K562 (cell line): Measurements from ENCODE around the gene IZUMO4. TPM values are rescaled to one million over a fixed set of nuclear protein-coding genes. Genes with fewer than 3 reads are reported as not detected.

ENCODE experiments used
- CHD1 ChIP-seq: fragments of 200-600 bp; sonication (generic); IDR thresholded peaks from one replicate; pipeline ENCODE4 v1.6.1; 2012; ENCODE audit warnings: mild to moderate bottlenecking, moderate library complexity, low read length, inconsistent platforms
- CREBBP ChIP-seq: IDR thresholded peaks from one replicate; pipeline ENCODE4 v1.6.1; 2012; ENCODE audit warnings: low read depth, mild to moderate bottlenecking, control low read depth, inconsistent platforms, low read length
- DDX20 ChIP-seq: fragments of 450-650 bp; IDR thresholded peaks from 2 replicates; pipeline ENCODE4 v1.6.1; 2016; ENCODE audit warnings: missing genetic modification characterization, low read depth, mild to moderate bottlenecking, missing compliant biosample characterization, moderate library complexity
- HDAC1 ChIP-seq, 2 experiments: fragments of 450-650 bp; IDR thresholded peaks; 2 replicates each; pipeline ENCODE4 v1.6.1; 2016 to 2017; ENCODE audit warnings: inconsistent platforms in 1 of 2, mild to moderate bottlenecking in 1 of 2, moderate library complexity in 1 of 2
- HLTF ChIP-seq: fragments of 450-650 bp; IDR thresholded peaks from 2 replicates; pipeline ENCODE4 v1.6.1; 2016
- HNRNPUL1 ChIP-seq: fragments of 200-400 bp; formaldehyde crosslinking; IDR thresholded peaks from 2 replicates; pipeline ENCODE4 v1.6.1; 2017; ENCODE audit warnings: low read length
- HOXB6 ChIP-seq: fragments of 250-450 bp; sonication (Bioruptor Pico); IDR thresholded peaks from 2 replicates; pipeline ENCODE4 v1.5.1; 2022; ENCODE audit warnings: mild to moderate bottlenecking, borderline replicate concordance
- JUN ChIP-seq, 2 experiments: sonication (generic) in 1 of 2; formaldehyde crosslinking in 1 of 2; IDR thresholded peaks; 2 replicates each; pipeline versions ENCODE4 v1.6.1 to v1.8.0; 2012 to 2022; ENCODE audit warnings: borderline replicate concordance in 2 of 2, mild to moderate bottlenecking in 2 of 2, improper control_type of control experiment in 1 of 2, low read depth in 1 of 2, low read length in 1 of 2, missing genetic modification reagents in 1 of 2
- KLF10 ChIP-seq: fragments of 250-450 bp; sonication (Bioruptor Pico); IDR thresholded peaks from 2 replicates; pipeline ENCODE4 v1.6.1; 2021; ENCODE audit warnings: matching md5 sums
- MAFF ChIP-seq: IDR thresholded peaks from 2 replicates; pipeline ENCODE4 v1.6.1; 2012; ENCODE audit warnings: low read length, improper control_type of control experiment
- MTF1 ChIP-seq: fragments of 250-450 bp; sonication (Bioruptor Pico); IDR thresholded peaks from 2 replicates; pipeline ENCODE4 v1.9.0; 2021; ENCODE audit warnings: moderate library complexity, mild to moderate bottlenecking, inconsistent platforms, borderline replicate concordance
- NCOR1 ChIP-seq: fragments of 450-650 bp; IDR thresholded peaks from 2 replicates; pipeline ENCODE4 v1.6.1; 2016; ENCODE audit warnings: mild to moderate bottlenecking, moderate library complexity
- NR2C1 ChIP-seq, 2 experiments: fragments of 450-650 bp; IDR thresholded peaks; 2 replicates each; pipeline ENCODE4 v1.6.1; 2017; ENCODE audit warnings: mild to moderate bottlenecking in 2 of 2, antibody characterized with exemption in 1 of 2, inconsistent platforms in 1 of 2, missing compliant biosample characterization in 1 of 2, missing genetic modification characterization in 1 of 2
- PHB2 ChIP-seq: fragments of 450-650 bp; IDR thresholded peaks from 2 replicates; pipeline ENCODE4 v1.6.1; 2017; ENCODE audit warnings: low read depth
- PRMT5 ChIP-seq: sonication (generic); formaldehyde crosslinking; IDR thresholded peaks from 2 replicates; pipeline ENCODE4 v1.5.0; 2020; ENCODE audit warnings: missing genetic modification reagents
- PTRF ChIP-seq: fragments of 450-650 bp; IDR thresholded peaks from 2 replicates; pipeline ENCODE4 v1.6.1; 2016; ENCODE audit warnings: mild to moderate bottlenecking, missing genetic modification characterization, missing compliant biosample characterization
- TEAD2 ChIP-seq: fragments of 450-650 bp; IDR thresholded peaks from 2 replicates; pipeline ENCODE4 v1.6.1; 2016; ENCODE audit warnings: missing genetic modification characterization, control low read depth, missing compliant biosample characterization
- TEAD4 ChIP-seq, 2 experiments: sonication (generic) in 1 of 2; formaldehyde crosslinking in 1 of 2; IDR thresholded peaks; 2 replicates each; pipeline versions ENCODE4 v1.6.1 to v1.8.0; 2012 to 2022; ENCODE audit warnings: borderline replicate concordance in 1 of 2, inconsistent platforms in 1 of 2, low read length in 1 of 2, mild to moderate bottlenecking in 1 of 2, missing genetic modification reagents in 1 of 2
- ZC3H4 ChIP-seq: sonication (generic); formaldehyde crosslinking; IDR thresholded peaks from 2 replicates; pipeline ENCODE4 v1.9.0; 2021; ENCODE audit warnings: missing genetic modification reagents, borderline replicate concordance
- ZNF134 ChIP-seq: fragments of 250-450 bp; sonication (Bioruptor Pico); conservative IDR thresholded peaks from 2 replicates; pipeline ENCODE4 v1.4.0; 2020
- ZNF165 ChIP-seq: fragments of 250-450 bp; sonication (Bioruptor Pico); IDR thresholded peaks from 2 replicates; pipeline ENCODE4 v1.4.0; 2020; ENCODE audit warnings: borderline replicate concordance
- ZNF24 ChIP-seq: fragments of 450-650 bp; IDR thresholded peaks from 2 replicates; pipeline ENCODE4 v1.6.1; 2016
- ZNF707 ChIP-seq: fragments of 250-450 bp; sonication (Bioruptor Pico); conservative IDR thresholded peaks from 2 replicates; pipeline ENCODE4 v1.8.0; 2022; ENCODE audit warnings: inconsistent platforms, mild to moderate bottlenecking, moderate library complexity
- polyA plus RNA-seq, 8 experiments: library from polyadenylated mRNA; depleted of rRNA in 4 of 8; stranded (reverse) in 5 of 8; unstranded in 3 of 8; fragments of >200 nt; fragmentation: Nextera tagmentation in 2 of 8; fragmentation: Illumina TruSeq in 1 of 8; extraction: Ambion mirVana in 2 of 8; extraction: Trizol in 1 of 8; gene quantifications; 2 replicates each; pipeline versions ENCODE4 v1.2.1 to v1.2.3, GENCODE V29; 2011 to 2014; ENCODE audit warnings: inconsistent platforms in 1 of 8, missing spikeins in 1 of 8
- total RNA-seq, 7 experiments: library from RNA; depleted of rRNA in 6 of 7; stranded (reverse); fragments of >200 nt in 6 of 7; fragmentation: Illumina TruSeq in 2 of 7; extraction: Trizol in 2 of 7; gene quantifications; 2 replicates each; pipeline versions ENCODE4 v1.2.1 to v1.2.3, GENCODE V29; 2011 to 2021; ENCODE audit warnings: low replicate concordance in 1 of 7
- TF ChIP-seq, protein P1 (sequence below): fragments of 450-650 bp; IDR thresholded peaks from 2 replicates; pipeline ENCODE4 v1.6.1; 2017; ENCODE audit warnings: mild to moderate bottlenecking, moderate library complexity
- TF ChIP-seq, protein P2 (sequence below): fragments of 450-650 bp; IDR thresholded peaks from one replicate; pipeline ENCODE4 v1.6.1; 2018; ENCODE audit warnings: mild to moderate bottlenecking, moderate library complexity; ENCODE audit not compliant: partially characterized antibody

Gene IZUMO4
- total and polyA plus RNA-seq, 9 of the 15 experiments (the other 6 are each of a cell fraction or from before 2014, with no cell fraction given), result 0.07 to 3.9 (median 1.2) TPM

DNA sequence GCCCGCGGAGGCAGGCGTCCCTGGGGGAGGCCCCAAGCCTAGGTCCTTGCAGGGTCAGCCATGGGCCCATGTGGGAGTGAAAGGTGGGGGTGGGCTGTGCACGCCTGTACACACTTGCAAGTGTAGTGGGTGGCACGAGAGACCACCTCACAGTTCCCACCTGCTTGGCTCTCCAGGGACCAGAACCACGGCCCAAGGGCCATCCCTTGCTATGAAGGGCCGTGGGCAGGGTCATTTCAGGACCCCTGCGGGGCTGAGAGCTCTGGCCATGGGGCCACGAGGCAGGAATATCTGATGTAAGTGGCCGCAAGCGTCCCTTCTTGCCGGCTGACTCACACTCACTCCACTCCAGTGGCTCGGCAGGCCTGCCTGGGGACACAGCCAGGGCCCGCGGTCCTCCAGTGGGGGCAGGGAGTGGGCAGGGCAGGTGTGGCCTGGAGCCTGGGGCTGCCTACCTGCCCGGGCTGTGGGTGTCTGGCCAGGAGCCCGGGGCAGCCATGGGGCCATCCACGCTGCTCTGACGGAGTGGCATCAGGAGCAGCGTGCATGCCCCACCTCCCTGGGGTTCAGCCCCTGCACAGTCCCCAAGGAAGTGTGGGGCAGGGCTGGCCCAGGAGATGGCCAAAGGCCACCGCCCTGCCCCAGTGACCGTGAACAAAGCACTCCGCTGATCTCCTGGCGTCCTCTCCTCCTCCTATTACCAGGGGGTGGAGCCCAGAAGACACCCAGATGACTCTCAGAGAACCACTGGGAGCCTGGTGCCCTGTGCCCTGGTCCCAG lies 37.1 kb upstream of the IZUMO4 start (continued):
- TF ChIP-seq PTRF (tag) (peak; percentile 67), ZC3H4 (CRISPR knock-in tag) (peak; percentile 43), ZNF165 (CRISPR knock-in tag) (no peak; the same call in 1 of the 2 replicates), TEAD4 (IDR thresholded peaks at IDR 0.05; ENCODE audit: low read length) (no peak), TEAD4 (CRISPR knock-in tag; IDR thresholded peaks at IDR 0.05; ENCODE audit: borderline replicate concordance) (no peak), HDAC1 (IDR thresholded peaks at IDR 0.05) (peak in 1 of 2 experiments; percentile 65; a peak in 1 of 4 replicates), ZNF24 (0 out of 2 replicates have a peak, but pooled peaks have one; percentile 25), KLF10 (CRISPR knock-in tag) (no peak), ZNF134 (CRISPR knock-in tag) (peak; percentile 9), HOXB6 (no peak), PHB2 (no peak), JUN (IDR thresholded peaks at IDR 0.05; ENCODE audit: borderline replicate concordance, low read depth, low read length) (peak; percentile 94), JUN (CRISPR knock-in tag; IDR thresholded peaks at IDR 0.05; ENCODE audit: borderline replicate concordance) (peak; percentile 99), MAFF (no peak), CHD1 (no peak), MTF1 (CRISPR knock-in tag) (0 out of 2 replicates have a peak, but pooled peaks have one; percentile 27), ZNF707 (no peak), DDX20 (no peak; the same call in 1 of the 2 replicates), NCOR1 (peak; percentile 46), NR2C1 (IDR thresholded peaks at IDR 0.05) (no peak), NR2C1 (tag; IDR thresholded peaks at IDR 0.05) (peak; percentile 84), CREBBP (no peak), HLTF (no peak), TEAD2 (peak; percentile 62; the same call in 1 of the 2 replicates), HNRNPUL1 (no peak), PRMT5 (CRISPR knock-in tag) (no peak)
- TF ChIP-seq, protein P1, sequence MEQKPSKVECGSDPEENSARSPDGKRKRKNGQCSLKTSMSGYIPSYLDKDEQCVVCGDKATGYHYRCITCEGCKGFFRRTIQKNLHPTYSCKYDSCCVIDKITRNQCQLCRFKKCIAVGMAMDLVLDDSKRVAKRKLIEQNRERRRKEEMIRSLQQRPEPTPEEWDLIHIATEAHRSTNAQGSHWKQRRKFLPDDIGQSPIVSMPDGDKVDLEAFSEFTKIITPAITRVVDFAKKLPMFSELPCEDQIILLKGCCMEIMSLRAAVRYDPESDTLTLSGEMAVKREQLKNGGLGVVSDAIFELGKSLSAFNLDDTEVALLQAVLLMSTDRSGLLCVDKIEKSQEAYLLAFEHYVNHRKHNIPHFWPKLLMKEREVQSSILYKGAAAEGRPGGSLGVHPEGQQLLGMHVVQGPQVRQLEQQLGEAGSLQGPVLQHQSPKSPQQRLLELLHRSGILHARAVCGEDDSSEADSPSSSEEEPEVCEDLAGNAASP, result no peak
- TF ChIP-seq, protein P2, sequence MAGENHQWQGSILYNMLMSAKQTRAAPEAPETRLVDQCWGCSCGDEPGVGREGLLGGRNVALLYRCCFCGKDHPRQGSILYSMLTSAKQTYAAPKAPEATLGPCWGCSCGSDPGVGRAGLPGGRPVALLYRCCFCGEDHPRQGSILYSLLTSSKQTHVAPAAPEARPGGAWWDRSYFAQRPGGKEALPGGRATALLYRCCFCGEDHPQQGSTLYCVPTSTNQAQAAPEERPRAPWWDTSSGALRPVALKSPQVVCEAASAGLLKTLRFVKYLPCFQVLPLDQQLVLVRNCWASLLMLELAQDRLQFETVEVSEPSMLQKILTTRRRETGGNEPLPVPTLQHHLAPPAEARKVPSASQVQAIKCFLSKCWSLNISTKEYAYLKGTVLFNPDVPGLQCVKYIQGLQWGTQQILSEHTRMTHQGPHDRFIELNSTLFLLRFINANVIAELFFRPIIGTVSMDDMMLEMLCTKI, result no peak
